Pulmonary artery endothelial cell (primary cell): ENCODE data around the gene YPEL1. TPM values are rescaled to one million over a fixed set of nuclear protein-coding genes. Genes with fewer than 3 reads are reported as not detected.
"Not testable (repeated sequence)": the region's sequence is repeated elsewhere in the genome, so short reads cannot be mapped to it uniquely, and the experiment has no call there.

Experiments used
- DNase-seq: peaks from one replicate; pipeline ENCODE4 v3.0.0-alpha.2; 2011; ENCODE audit warnings: low read depth, low spot score
- total RNA-seq: library from RNA; depleted of rRNA; stranded (reverse); fragments of >200 nt; gene quantifications from 2 replicates; pipeline ENCODE4 v1.2.3, GENCODE V29; 2014

Gene YPEL1
- total RNA-seq, 1 donor from 2014 or later = 4.5 TPM

- not testable (repeated sequence) for DNase-seq
These were observed 14.3 kb downstream of the YPEL1 start for GRCh38 chr22:21721195-21721852.

GRCh38 chr22:21720191-21720859 is 15.3 kb downstream of the YPEL1 start:
- not testable (repeated sequence) for DNase-seq

- no peak for DNase-seq
These were observed 16.6 kb downstream of the YPEL1 start for GRCh38 chr22:21719024-21719423.

GRCh38 chr22:21718499-21718898 is 17.1 kb downstream of the YPEL1 start:
- no peak for DNase-seq

GRCh38 chr22:21716395-21717122 is 19.0 kb downstream of the YPEL1 start:
- not testable (repeated sequence) for DNase-seq

GRCh38 chr22:21714786-21715185 is 20.8 kb downstream of the YPEL1 start:
- no peak for DNase-seq

GRCh38 chr22:21714059-21714770 is 21.4 kb downstream of the YPEL1 start:
- no peak for DNase-seq

GRCh38 chr22:21713428-21714058 is 22.1 kb downstream of the YPEL1 start:
- no peak for DNase-seq

GRCh38 chr22:21712751-21713427 is 22.7 kb downstream of the YPEL1 start:
- DNase-seq = peak; percentile 48

- no peak for DNase-seq
These were observed 23.7 kb downstream of the YPEL1 start for GRCh38 chr22:21711851-21712250.

GRCh38 chr22:21710156-21710555 is 25.4 kb downstream of the YPEL1 start:
- no peak for DNase-seq

GRCh38 chr22:21709688-21710087 is 25.9 kb downstream of the YPEL1 start:
- DNase-seq = no peak

GRCh38 chr22:21708960-21709359 is 26.6 kb downstream of the YPEL1 start:
- DNase-seq = no peak

- no peak for DNase-seq
These were observed 27.9 kb downstream of the YPEL1 start for GRCh38 chr22:21707677-21708076.

- no peak for DNase-seq
These were observed 31.8 kb downstream of the YPEL1 start for GRCh38 chr22:21703684-21704316.

- DNase-seq = no peak
These were observed 32.6 kb downstream of the YPEL1 start for GRCh38 chr22:21702700-21703683.

GRCh38 chr22:21702094-21702493 is 33.5 kb downstream of the YPEL1 start:
- DNase-seq = no peak

GRCh38 chr22:21701384-21701971 is 34.1 kb downstream of the YPEL1 start:
- DNase-seq = no peak

- no peak for DNase-seq
These were observed 34.8 kb downstream of the YPEL1 start for GRCh38 chr22:21700822-21701221.
